T-helper 1 cell (primary cell): ENCODE results near the gene ZDHHC1.

Experiments used
- DNase-seq, 5 donors: peaks; one replicate each; pipeline ENCODE4 v3.0.0-alpha.2; 2012 to 2020

Gene ZDHHC1

GRCh38 chr16:67350324-67350723 lies 66.0 kb downstream of the ZDHHC1 start:
- DNase-seq = no peak

- peak in 1 of 5 donors; percentile 14 for DNase-seq
These were observed 67.1 kb downstream of the ZDHHC1 start for GRCh38 chr16:67349172-67349571.

DNA sequence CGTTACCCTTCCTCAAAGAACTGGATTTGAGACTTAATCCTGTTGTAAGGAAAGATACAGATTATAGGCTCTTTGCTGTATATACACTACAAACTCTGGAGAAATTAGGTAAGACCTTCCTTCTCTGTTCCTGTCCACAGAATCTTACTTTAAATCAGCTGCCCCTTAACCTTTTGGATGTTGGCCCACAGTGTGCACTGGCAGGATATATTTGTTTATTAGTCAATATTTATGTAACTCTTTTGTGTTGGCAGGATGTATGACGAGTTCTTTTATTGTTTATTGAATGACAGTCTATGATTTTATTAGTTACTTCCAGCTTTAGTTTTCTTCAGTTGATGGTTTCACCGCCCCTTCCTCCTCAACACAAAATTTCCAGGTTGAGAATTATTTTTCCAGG lies 69.9 kb downstream of the ZDHHC1 start:
- no peak for DNase-seq

DNA sequence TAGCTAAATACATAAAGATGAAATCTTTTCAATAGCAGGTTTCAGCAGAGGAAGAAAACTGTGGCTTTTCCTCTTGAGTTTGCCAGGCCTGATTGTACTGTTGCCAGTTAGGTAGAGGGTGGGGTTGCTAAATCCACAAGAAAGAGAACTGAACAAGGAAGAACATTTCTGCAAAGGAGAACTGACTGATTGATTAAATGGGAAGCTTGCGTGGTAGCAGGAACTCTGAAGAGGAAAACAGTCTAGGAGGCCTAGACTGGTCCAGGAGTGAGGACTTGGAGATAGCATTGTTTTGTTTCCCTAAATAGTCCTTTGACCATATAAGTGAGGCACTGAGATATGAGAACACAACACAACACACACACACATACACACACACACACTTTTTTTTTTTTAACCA lies 70.9 kb downstream of the ZDHHC1 start:
- no peak for DNase-seq
